Hepatocyte (in vitro differentiated cells): ENCODE data around the gene HBB. TPM values are rescaled to one million over a fixed set of nuclear protein-coding genes. Genes with fewer than 3 reads are reported as not detected.

Source experiments
- DNase-seq: peaks from one replicate; pipeline ENCODE4 v3.0.0-alpha.2; 2016; ENCODE audit warnings: low spot score
- H2AFZ ChIP-seq: fragments of 200-600 bp; sonication (generic); 2 replicates; pipeline ENCODE4 v1.6.0; 2016; ENCODE audit warnings: antibody characterized with exemption, mild to moderate bottlenecking
- H3K27ac ChIP-seq: fragments of 200-600 bp; sonication (generic); 2 replicates; pipeline ENCODE4 v1.5.1; 2016; ENCODE audit warnings: mild to moderate bottlenecking
- H3K27me3 ChIP-seq: fragments of 200-600 bp; sonication (generic); 2 replicates; pipeline ENCODE4 v1.6.1; 2016
- H3K36me3 ChIP-seq: fragments of 200-600 bp; sonication (generic); replicated peaks from 2 replicates; pipeline ENCODE4 v1.5.1; 2016; ENCODE audit warnings: low read depth; ENCODE audit not compliant: insufficient read depth
- H3K4me1 ChIP-seq: fragments of 200-600 bp; sonication (generic); 2 replicates; pipeline ENCODE4 v1.5.1; 2016; ENCODE audit warnings: mild to moderate bottlenecking, moderate library complexity; ENCODE audit not compliant: insufficient read depth
- H3K4me2 ChIP-seq: fragments of 200-600 bp; sonication (generic); 2 replicates; pipeline ENCODE4 v1.6.0; 2016
- H3K4me3 ChIP-seq: fragments of 200-600 bp; sonication (generic); 2 replicates; pipeline ENCODE4 v1.5.1; 2016; ENCODE audit warnings: mild to moderate bottlenecking
- H3K79me2 ChIP-seq: fragments of 200-600 bp; sonication (generic); 2 replicates; pipeline ENCODE4 v1.6.0; 2017; ENCODE audit warnings: mild to moderate bottlenecking
- H3K9me2 ChIP-seq: fragments of 200-600 bp; sonication (generic); replicated peaks from 2 replicates; pipeline ENCODE4 v1.6.0; 2017; ENCODE audit warnings: mild to moderate bottlenecking; ENCODE audit not compliant: insufficient read depth
- H3K9me3 ChIP-seq: fragments of 200-600 bp; sonication (generic); 2 replicates; pipeline ENCODE4 v1.5.1; 2016; ENCODE audit warnings: low read depth, mild to moderate bottlenecking
- H4K20me1 ChIP-seq: fragments of 200-600 bp; sonication (generic); 2 replicates; pipeline ENCODE4 v1.6.0; 2016; ENCODE audit warnings: mild to moderate bottlenecking; ENCODE audit not compliant: insufficient read depth, poor library complexity, severe bottlenecking
- EZH2 ChIP-seq: fragments of 200-600 bp; sonication (generic); IDR thresholded peaks from 2 replicates; pipeline ENCODE4 v1.6.1; 2016; ENCODE audit warnings: antibody characterized with exemption, mild to moderate bottlenecking, borderline replicate concordance
- EZH2phosphoT487 ChIP-seq: fragments of 200-600 bp; sonication (generic); IDR thresholded peaks from one replicate; pipeline ENCODE4 v1.6.1; 2018; ENCODE audit warnings: antibody characterized with exemption, mild to moderate bottlenecking, low read depth, moderate library complexity; ENCODE audit not compliant: unreplicated experiment, severe bottlenecking
- WGBS: methylation state at CpG from one replicate; pipeline ENCODE4 v1.1.6; 2016; ENCODE audit warnings: low lambda C conversion rate; ENCODE audit errors: missing lambda C conversion rate; 5-methylcytosine and 5-hydroxymethylcytosine counted together
- polyA plus RNA-seq: library from polyadenylated mRNA; unstranded; fragments of >200 nt; fragmentation: Nextera tagmentation; extraction: Ambion mirVana; gene quantifications from 2 replicates; pipeline ENCODE4 v1.2.1, GENCODE V29; 2016
- total RNA-seq: library from RNA; depleted of rRNA; stranded (reverse); fragments of >200 nt; gene quantifications from 2 replicates; pipeline ENCODE4 v1.2.3, GENCODE V29; 2014
- TF ChIP-seq, protein P1 (sequence below): fragments of 200-600 bp; sonication (generic); IDR thresholded peaks from 2 replicates; pipeline ENCODE4 v1.5.1; 2016; ENCODE audit warnings: antibody characterized with exemption, mild to moderate bottlenecking; ENCODE audit not compliant: poor library complexity

The HBB gene
- total and polyA plus RNA-seq, 2 experiments from 2014 or later, result not detected

DNA sequence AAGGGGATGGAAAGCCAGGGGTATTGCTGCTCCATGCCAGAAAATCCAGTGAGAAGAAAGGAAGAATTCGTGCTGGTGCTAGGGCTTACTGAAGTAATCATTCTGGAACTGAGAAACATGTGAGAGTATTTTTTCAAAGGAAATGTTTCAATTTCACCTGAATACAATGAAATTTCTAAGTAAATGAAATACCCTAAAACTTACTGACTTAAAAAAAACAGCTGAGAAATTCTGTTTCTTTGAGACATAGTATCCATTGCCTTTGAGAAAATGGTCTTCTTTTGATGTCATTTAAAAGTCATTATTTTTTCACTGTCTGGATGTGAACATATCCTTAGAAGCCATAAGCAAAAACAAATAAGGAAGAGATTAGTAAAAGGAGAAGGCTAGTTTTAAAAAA lies 26.3 kb downstream of the HBB start, which contains the start of gene OR51V1:
Gene OR51V1, minus strand, starts transcription at position 101 of the 400 bp plus-strand sequence. Its CDS starts 0 bp downstream, at position 101.
- 80% methylated on average over 1 of the region's 1 CpG for WGBS
- no peaks in the 10 kb centered on the region for H3K36me3 ChIP-seq
- no peaks in the 10 kb centered on the region for H3K9me2 ChIP-seq
- no peaks in the 10 kb centered on the region for H3K79me2 ChIP-seq
- H3K9me3 ChIP-seq, result no peaks in the 10 kb centered on the region
- no peak within 1 kb of the TSS for H3K27ac ChIP-seq
- H3K4me2 ChIP-seq, result no peak within 1 kb of the TSS
- TF ChIP-seq EZH2phosphoT487 (no peak), EZH2 (no peak)
- TF ChIP-seq, protein P1, sequence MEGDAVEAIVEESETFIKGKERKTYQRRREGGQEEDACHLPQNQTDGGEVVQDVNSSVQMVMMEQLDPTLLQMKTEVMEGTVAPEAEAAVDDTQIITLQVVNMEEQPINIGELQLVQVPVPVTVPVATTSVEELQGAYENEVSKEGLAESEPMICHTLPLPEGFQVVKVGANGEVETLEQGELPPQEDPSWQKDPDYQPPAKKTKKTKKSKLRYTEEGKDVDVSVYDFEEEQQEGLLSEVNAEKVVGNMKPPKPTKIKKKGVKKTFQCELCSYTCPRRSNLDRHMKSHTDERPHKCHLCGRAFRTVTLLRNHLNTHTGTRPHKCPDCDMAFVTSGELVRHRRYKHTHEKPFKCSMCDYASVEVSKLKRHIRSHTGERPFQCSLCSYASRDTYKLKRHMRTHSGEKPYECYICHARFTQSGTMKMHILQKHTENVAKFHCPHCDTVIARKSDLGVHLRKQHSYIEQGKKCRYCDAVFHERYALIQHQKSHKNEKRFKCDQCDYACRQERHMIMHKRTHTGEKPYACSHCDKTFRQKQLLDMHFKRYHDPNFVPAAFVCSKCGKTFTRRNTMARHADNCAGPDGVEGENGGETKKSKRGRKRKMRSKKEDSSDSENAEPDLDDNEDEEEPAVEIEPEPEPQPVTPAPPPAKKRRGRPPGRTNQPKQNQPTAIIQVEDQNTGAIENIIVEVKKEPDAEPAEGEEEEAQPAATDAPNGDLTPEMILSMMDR, result no peak
- no peak within 1 kb of the TSS for H3K4me3 ChIP-seq
- no peak for DNase-seq
- no peak within 1 kb of the TSS for H2AFZ ChIP-seq
- no peaks in the 10 kb centered on the region for H3K4me1 ChIP-seq
- no peaks in the 10 kb centered on the region for H4K20me1 ChIP-seq
- H3K27me3 ChIP-seq, result no peaks in the 10 kb centered on the region

DNA sequence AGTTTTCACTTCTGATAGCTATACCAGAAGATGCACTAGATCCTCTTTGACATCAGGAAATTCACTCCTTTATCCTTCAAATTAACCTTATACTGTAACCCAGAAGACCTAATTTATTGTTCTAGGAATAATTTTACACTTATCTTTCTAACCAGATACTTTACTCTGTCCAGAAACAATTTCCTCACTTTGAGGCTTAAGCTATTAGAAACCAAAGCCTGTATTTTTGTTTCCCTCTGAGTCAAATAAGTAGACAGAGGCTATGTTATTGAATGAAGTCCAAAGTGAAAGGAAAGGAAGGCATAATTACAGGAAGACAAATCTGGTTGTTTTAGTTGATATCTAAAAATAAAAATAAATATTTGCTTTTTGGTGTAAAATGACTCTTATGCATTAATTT lies 28.6 kb downstream of the HBB start:
- DNase-seq, result no peak
- Histone ChIP-seq H3K79me2 (no peaks in the 10 kb centered on the region), H3K4me2 (no peak overlapping the region), H3K27ac (no peak overlapping the region), H2AFZ (no peak overlapping the region), H3K27me3 (no peaks in the 10 kb centered on the region), H4K20me1 (no peaks in the 10 kb centered on the region), H3K36me3 (no peaks in the 10 kb centered on the region), H3K4me1 (no peaks in the 10 kb centered on the region), H3K9me3 (no peaks in the 10 kb centered on the region), H3K9me2 (no peaks in the 10 kb centered on the region), H3K4me3 (no peak overlapping the region)
- TF ChIP-seq EZH2 (no peak), EZH2phosphoT487 (no peak)
- TF ChIP-seq, protein P1, result no peak

DNA sequence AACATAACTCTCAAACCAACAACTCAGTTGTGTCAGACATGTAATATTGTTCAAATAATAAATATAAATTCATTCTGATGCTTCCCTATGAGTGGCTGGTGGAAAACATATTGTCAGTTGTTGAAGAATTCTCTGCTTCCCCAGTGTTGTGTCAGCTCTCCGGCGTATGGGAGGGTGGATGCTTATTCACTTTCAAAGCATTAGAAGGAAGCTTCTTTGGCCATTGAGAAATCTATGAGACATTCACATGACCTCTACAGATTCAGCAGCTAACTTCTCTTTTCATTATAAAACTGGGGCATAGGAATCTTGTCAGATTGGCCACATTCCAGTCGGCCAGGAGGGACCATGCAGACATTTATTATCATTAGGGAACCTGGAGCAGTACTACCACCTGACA lies 29.3 kb downstream of the HBB start:
- TF ChIP-seq EZH2phosphoT487 (no peak), EZH2 (no peak)
- TF ChIP-seq, protein P1, result no peak
- Histone ChIP-seq H3K79me2 (no peaks in the 10 kb centered on the region), H3K36me3 (no peaks in the 10 kb centered on the region), H3K9me3 (no peaks in the 10 kb centered on the region), H3K27ac (no peak overlapping the region), H3K27me3 (no peaks in the 10 kb centered on the region), H2AFZ (no peak overlapping the region), H4K20me1 (no peaks in the 10 kb centered on the region), H3K4me2 (no peak overlapping the region), H3K4me3 (no peak overlapping the region), H3K9me2 (no peaks in the 10 kb centered on the region), H3K4me1 (no peaks in the 10 kb centered on the region)
- no peak for DNase-seq
- 83% methylated on average over 3 of the region's 3 CpGs for WGBS

DNA sequence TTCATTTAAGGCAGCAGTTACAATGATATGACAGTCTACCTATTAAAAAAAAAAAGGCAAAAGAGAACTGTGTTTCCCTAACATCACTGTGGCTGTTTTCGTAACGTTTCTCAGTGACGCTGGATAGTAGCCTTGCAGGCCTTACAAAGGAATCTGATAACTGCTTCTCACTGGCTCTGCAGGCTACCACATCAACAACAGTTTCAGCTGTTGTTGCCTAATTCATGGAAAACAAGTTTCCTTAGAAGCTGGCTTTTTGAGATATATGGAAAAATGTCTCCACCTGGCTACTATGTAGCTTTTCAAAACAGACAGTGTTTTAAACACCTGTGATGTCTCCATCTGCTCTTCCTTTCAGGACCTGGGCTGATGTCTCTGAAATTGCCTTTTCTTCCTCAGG lies 30.1 kb downstream of the HBB start:
- TF ChIP-seq EZH2 (no peak), EZH2phosphoT487 (no peak)
- TF ChIP-seq, protein P1, result no peak
- H3K4me2 ChIP-seq, result no peak overlapping the region
- H3K4me1 ChIP-seq, result no peaks in the 10 kb centered on the region
- no peaks in the 10 kb centered on the region for H3K27me3 ChIP-seq
- WGBS, result 65% methylated on average over 3 of the region's 3 CpGs
- no peaks in the 10 kb centered on the region for H3K9me2 ChIP-seq
- no peaks in the 10 kb centered on the region for H4K20me1 ChIP-seq
- no peak overlapping the region for H3K4me3 ChIP-seq
- H3K36me3 ChIP-seq, result no peaks in the 10 kb centered on the region
- H3K9me3 ChIP-seq, result no peaks in the 10 kb centered on the region
- no peak overlapping the region for H3K27ac ChIP-seq
- H2AFZ ChIP-seq, result no peak overlapping the region
- DNase-seq, result no peak
- no peaks in the 10 kb centered on the region for H3K79me2 ChIP-seq
